HL-60/S4 treated with phorbol 12-myristate 13-acetate at 8.2 ng/mL for 4 days and 3 days (cell line): ENCODE results near the gene CEP295NL.
"Not testable (repeated sequence)": the region's sequence is repeated elsewhere in the genome, so short reads cannot be mapped to it uniquely, and the experiment has no call there.

ENCODE experiments used
- in situ Hi-C: fragments of 300-500 bp; cut with MboI; formaldehyde crosslinking; loops from 2 replicates; pipeline ENCODE4 v1.15.0; 2022; ENCODE audit warnings: low sequenced_read_pairs

CEP295NL gene

GRCh38 chr17:78891406-78892061 lies 11.5 kb downstream of the CEP295NL start:
- in situ Hi-C loops, result no loop called here

GRCh38 chr17:78890498-78890897 lies 12.5 kb downstream of the CEP295NL start:
- in situ Hi-C loops, result no loop called here

- in situ Hi-C loops, result not testable (repeated sequence)
These were observed 12.9 kb downstream of the CEP295NL start for GRCh38 chr17:78890096-78890495.

GRCh38 chr17:78889531-78889930 lies 13.5 kb downstream of the CEP295NL start:
- in situ Hi-C loops, result no loop called here

- in situ Hi-C loops, result no loop called here
These were observed 14.0 kb downstream of the CEP295NL start for GRCh38 chr17:78888941-78889518.

GRCh38 chr17:78886954-78887353 lies 16.0 kb downstream of the CEP295NL start:
- in situ Hi-C loops, result no loop called here

- in situ Hi-C loops, result no loop called here
These were observed 17.0 kb downstream of the CEP295NL start for GRCh38 chr17:78885956-78886355.

- in situ Hi-C loops, result no loop called here
These were observed 17.9 kb downstream of the CEP295NL start for GRCh38 chr17:78884876-78885667.

GRCh38 chr17:78884148-78884825 lies 18.7 kb downstream of the CEP295NL start:
- in situ Hi-C loops, result no loop called here

- in situ Hi-C loops, result no loop called here
These were observed 19.4 kb downstream of the CEP295NL start for GRCh38 chr17:78883533-78884131.

- in situ Hi-C loops, result no loop called here
These were observed 19.9 kb downstream of the CEP295NL start for GRCh38 chr17:78883089-78883532.

GRCh38 chr17:78882540-78883088 lies 20.4 kb downstream of the CEP295NL start:
- in situ Hi-C loops, result no loop called here

- in situ Hi-C loops, result no loop called here
These were observed 23.3 kb downstream of the CEP295NL start for GRCh38 chr17:78879635-78880186.

GRCh38 chr17:78878871-78879527 lies 24.0 kb downstream of the CEP295NL start:
- in situ Hi-C loops, result no loop called here

- in situ Hi-C loops, result no loop called here
These were observed 24.7 kb downstream of the CEP295NL start for GRCh38 chr17:78878261-78878660.

GRCh38 chr17:78876954-78877517 lies 26.0 kb downstream of the CEP295NL start:
- in situ Hi-C loops, result not testable (repeated sequence)

- in situ Hi-C loops, result no loop called here
These were observed 26.9 kb downstream of the CEP295NL start for GRCh38 chr17:78876094-78876597.

- in situ Hi-C loops, result no loop called here
These were observed 27.5 kb downstream of the CEP295NL start for GRCh38 chr17:78875363-78876093.
